CD4-positive, alpha-beta T cell treated with Interleukin-21 for 1 hour (primary cell): ENCODE data around the gene CFAP46.
"Not testable (repeated sequence)": the region's sequence is repeated elsewhere in the genome, so short reads cannot be mapped to it uniquely, and the experiment has no call there.

ENCODE experiments used
- DNase-seq: peaks from one replicate; pipeline ENCODE4 v3.0.0-alpha.2; 2020

The CFAP46 gene

GRCh38 chr10:132803416-132804210 lies 138.8 kb downstream of the CFAP46 start:
- no peak for DNase-seq

GRCh38 chr10:132802694-132803320 lies 139.6 kb downstream of the CFAP46 start:
- no peak for DNase-seq

- DNase-seq: no peak
Observed at GRCh38 chr10:132802048-132802447, 140.3 kb downstream of the CFAP46 start.

- no peak for DNase-seq
Observed at GRCh38 chr10:132799865-132800264, 142.5 kb downstream of the CFAP46 start.

- no peak for DNase-seq
Observed at GRCh38 chr10:132798876-132799275, 143.5 kb downstream of the CFAP46 start.

GRCh38 chr10:132798403-132798802 lies 144.0 kb downstream of the CFAP46 start:
- DNase-seq: no peak

GRCh38 chr10:132797986-132798385 lies 144.4 kb downstream of the CFAP46 start:
- not testable (repeated sequence) for DNase-seq

- no peak for DNase-seq
Observed at GRCh38 chr10:132796846-132797245, 145.5 kb downstream of the CFAP46 start.

GRCh38 chr10:132793871-132794849 lies 148.2 kb downstream of the CFAP46 start:
- no peak for DNase-seq

- no peak for DNase-seq
Observed at GRCh38 chr10:132793213-132793612, 149.2 kb downstream of the CFAP46 start.

GRCh38 chr10:132792796-132793195 lies 149.6 kb downstream of the CFAP46 start:
- DNase-seq: no peak

GRCh38 chr10:132792099-132792498 lies 150.3 kb downstream of the CFAP46 start:
- not testable (repeated sequence) for DNase-seq

GRCh38 chr10:132790934-132791829 lies 151.2 kb downstream of the CFAP46 start:
- no peak for DNase-seq

- DNase-seq: no peak
Observed at GRCh38 chr10:132790470-132790869, 151.9 kb downstream of the CFAP46 start.

- no peak for DNase-seq
Observed at GRCh38 chr10:132789659-132790148, 152.7 kb downstream of the CFAP46 start.

- no peak for DNase-seq
Observed at GRCh38 chr10:132788831-132789219, 153.5 kb downstream of the CFAP46 start.

- DNase-seq: no peak
Observed at GRCh38 chr10:132788180-132788830, 154.1 kb downstream of the CFAP46 start.

- no peak for DNase-seq
Observed at GRCh38 chr10:132787495-132788179, 154.7 kb downstream of the CFAP46 start.

- no peak for DNase-seq
Observed at GRCh38 chr10:132786884-132787494, 155.4 kb downstream of the CFAP46 start.

GRCh38 chr10:132786476-132786883 lies 155.9 kb downstream of the CFAP46 start:
- DNase-seq: no peak
